AG04450 (cell line): ENCODE measurements around the gene CCT8L2. TPM values are rescaled to one million over a fixed set of nuclear protein-coding genes. Genes with fewer than 3 reads are reported as not detected.
"Not testable (repeated sequence)": the region's sequence is repeated elsewhere in the genome, so short reads cannot be mapped to it uniquely, and the experiment has no call there.

Experiments
- CTCF ChIA-PET: fragments of 300-600, 350-600 bp; formaldehyde crosslinking; extraction: SDS; loops from one replicate; lab custom pipeline; 2022; ENCODE audit warnings: antibody characterized with exemption, inconsistent platforms; lab: Charles Lee
- POLR2A ChIA-PET: fragments of 350-600 bp; formaldehyde crosslinking; extraction: SDS; loops from one replicate; lab custom pipeline; 2021; ENCODE audit warnings: antibody characterized with exemption, inconsistent platforms; lab: Yijun Ruan, JAX
- DNase-seq: peaks from one replicate; pipeline ENCODE4 v3.0.0-alpha.2; 2011; ENCODE audit warnings: low read depth, low spot score
- H3K27ac ChIP-seq: one replicate; pipeline ENCODE4 v1.5.1; 2012; ENCODE audit warnings: low read depth, low read length, control low read depth
- H3K27me3 ChIP-seq: one replicate; pipeline ENCODE4 v1.6.0; 2012; ENCODE audit warnings: low read length; ENCODE audit not compliant: control insufficient read depth, insufficient read depth
- H3K4me3 ChIP-seq: 2 replicates; pipeline ENCODE4 v1.5.1; 2011; ENCODE audit warnings: mild to moderate bottlenecking, low read depth, low read length, control low read depth
- H3K9me3 ChIP-seq: 2 replicates; pipeline ENCODE4 v1.5.1; 2012; ENCODE audit warnings: low read length; ENCODE audit not compliant: control insufficient read depth, insufficient read depth
- CTCF ChIP-seq: IDR thresholded peaks from 2 replicates; pipeline ENCODE4 v1.5.1; 2011; ENCODE audit warnings: low read depth, low read length, control low read depth, inconsistent platforms
- polyA plus RNA-seq: library from polyadenylated mRNA; depleted of rRNA; stranded (reverse); fragments of >200 nt; gene quantifications from 2 replicates; pipeline ENCODE4 v1.2.3, GENCODE V29; 2011

Gene CCT8L2
- polyA plus RNA-seq, 1 experiment = not detected

GRCh38 chr22:16601437-16602223 lies 9.0 kb upstream of the CCT8L2 start:
- H3K4me3 ChIP-seq = no peak overlapping the region
- no peak overlapping the region for H3K27ac ChIP-seq
- ChIA-PET CTCF (no interaction called here), POLR2A (no interaction called here)
- no peak for TF ChIP-seq CTCF
- peaks cover 6% of the 10 kb centered on the region for H3K9me3 ChIP-seq
- H3K27me3 ChIP-seq = no peaks in the 10 kb centered on the region
- no peak for DNase-seq

GRCh38 chr22:16600644-16601436 lies 8.2 kb upstream of the CCT8L2 start:
- DNase-seq, H3K27me3 ChIP-seq, POLR2A ChIA-PET, H3K4me3 ChIP-seq, CTCF ChIA-PET, H3K9me3 ChIP-seq, H3K27ac ChIP-seq: not testable (repeated sequence)

- CTCF ChIA-PET, POLR2A ChIA-PET: not testable (repeated sequence)
These were observed 7.0 kb upstream of the CCT8L2 start for GRCh38 chr22:16599648-16600047.

GRCh38 chr22:16595251-16595650 lies 2.6 kb upstream of the CCT8L2 start:
- H3K27me3 ChIP-seq, POLR2A ChIA-PET, H3K4me3 ChIP-seq, DNase-seq, H3K27ac ChIP-seq, CTCF ChIA-PET: not testable (repeated sequence)
- peaks cover 25% of the 10 kb centered on the region for H3K9me3 ChIP-seq

More at GRCh38 chr22:16599648-16600047, 7.0 kb upstream of the CCT8L2 start:
- not testable (repeated sequence) for H3K27ac ChIP-seq, H3K9me3 ChIP-seq, H3K27me3 ChIP-seq, H3K4me3 ChIP-seq, DNase-seq

GRCh38 chr22:16594026-16594425 lies 1.4 kb upstream of the CCT8L2 start:
- no peak for TF ChIP-seq CTCF
- POLR2A ChIA-PET = no interaction called here

GRCh38 chr22:16592231-16592630 lies 379 bp downstream of the CCT8L2 start:
- POLR2A ChIA-PET, H3K4me3 ChIP-seq, H3K27ac ChIP-seq, DNase-seq, CTCF ChIA-PET, H3K27me3 ChIP-seq: not testable (repeated sequence)
- H3K9me3 ChIP-seq = peaks cover 26% of the 10 kb centered on the region

More at GRCh38 chr22:16594026-16594425, 1.4 kb upstream of the CCT8L2 start:
- CTCF ChIA-PET = no interaction called here
- Histone ChIP-seq H3K9me3 (peaks cover 25% of the 10 kb centered on the region), H3K27me3 (no peaks in the 10 kb centered on the region), H3K4me3 (no peak overlapping the region), H3K27ac (no peak overlapping the region)
- no peak for DNase-seq

GRCh38 chr22:16591136-16591535 lies 1.5 kb downstream of the CCT8L2 start:
- H3K27ac ChIP-seq, H3K4me3 ChIP-seq, POLR2A ChIA-PET, CTCF ChIA-PET, DNase-seq, H3K27me3 ChIP-seq: not testable (repeated sequence)
- H3K9me3 ChIP-seq = peaks cover 31% of the 10 kb centered on the region
